ENCODE data around the gene SLC9A6. TPM values are rescaled to one million over a fixed set of nuclear protein-coding genes. Genes with fewer than 3 reads are reported as not detected.

The SLC9A6 gene
- total and polyA plus RNA-seq, 2 experiments from 2014 or later, result 7.2 to 17.1 TPM

GRCh38 chrX:136039968-136040367 lies 54.7 kb downstream of the SLC9A6 start (continued):
- no peak for TF ChIP-seq JUNB (IDR thresholded peaks at IDR 0.05; ENCODE audit: unreplicated experiment)

GRCh38 chrX:136041254-136041812 lies 56.1 kb downstream of the SLC9A6 start:
- Mint-ChIP-seq H3K36me3 (ENCODE audit: low read depth) (peaks cover 3% of the 10 kb centered on the region; the same call in 2 of the 3 replicates), H3K27me3 (ENCODE audit: insufficient read depth, low read depth, poor library complexity) (peaks cover 2% of the 10 kb centered on the region), H3K27ac (no peak overlapping the region), H3K4me1 (peaks cover 5% of the 10 kb centered on the region; the same call in 2 of the 3 replicates), H3K9me3 (no peaks in the 10 kb centered on the region), H3K4me3 (no peak overlapping the region)
- Histone ChIP-seq H3K4me1 (ENCODE audit: insufficient read depth) (no peaks in the 10 kb centered on the region), H4K20me1 (replicated peaks; ENCODE audit: insufficient read depth) (no peaks in the 10 kb centered on the region), H3K27ac (ENCODE audit: low read depth) (no peak overlapping the region), H3K4me3 (no peak overlapping the region), H3K36me3 (ENCODE audit: insufficient read depth) (no peaks in the 10 kb centered on the region), H3F3A (replicated peaks; ENCODE audit: low read depth) (no peaks in the 10 kb centered on the region), H3K79me2 (replicated peaks; ENCODE audit: insufficient read depth) (no peaks in the 10 kb centered on the region), H3K4me2 (no peak overlapping the region), H3K27me3 (ENCODE audit: insufficient read depth) (no peaks in the 10 kb centered on the region), H3K9me2 (ENCODE audit: insufficient read depth) (no peaks in the 10 kb centered on the region), H2AFZ (no peak overlapping the region)
- ATAC-seq (no peak), DNase-seq (ENCODE audit: low spot score) (no peak)
- TF ChIP-seq ETS1 (IDR thresholded peaks at IDR 0.05) (no peak), CREB1 (CRISPR knock-in tag; IDR thresholded peaks at IDR 0.05; ENCODE audit: low read depth) (no peak), POLR2AphosphoS5 (IDR thresholded peaks at IDR 0.05; ENCODE audit: low read depth) (no peak), NANOG (IDR thresholded peaks at IDR 0.05; ENCODE audit: borderline replicate concordance) (no peak), EZH2 (IDR thresholded peaks at IDR 0.05; ENCODE audit: low read depth, unreplicated experiment) (no peak), EZH2phosphoT487 (IDR thresholded peaks at IDR 0.05; ENCODE audit: unreplicated experiment) (no peak), JUNB (IDR thresholded peaks at IDR 0.05; ENCODE audit: unreplicated experiment) (no peak), ZNF331 (CRISPR knock-in tag; IDR thresholded peaks at IDR 0.05; ENCODE audit: low read depth) (no peak), STAT1 (IDR thresholded peaks at IDR 0.05; ENCODE audit: unreplicated experiment) (no peak), CTCF (conservative IDR thresholded peaks at IDR 0.05; ENCODE audit: low read depth in 2 of 2) (no peak), REST (IDR thresholded peaks at IDR 0.05; ENCODE audit: unreplicated experiment) (no peak), ZNF114 (CRISPR knock-in tag; IDR thresholded peaks at IDR 0.05) (no peak), ZNF462 (CRISPR knock-in tag; IDR thresholded peaks at IDR 0.05) (no peak)
